ENCODE results near the gene KLC4. TPM values are rescaled to one million over a fixed set of nuclear protein-coding genes. Genes with fewer than 3 reads are reported as not detected.
"Not testable (repeated sequence)": the region's sequence is repeated elsewhere in the genome, so short reads cannot be mapped to it uniquely, and the experiment has no call there.

The KLC4 gene
- total RNA-seq, 2 experiments from 2014 or later: 19.3 to 20.3 TPM

- POLR2A ChIA-PET: no interaction called here
- peak overlapping the region; percentile 35 for H3K27ac Mint-ChIP-seq
- no peak for DNase-seq
- CTCF ChIA-PET: interaction anchor here (0.6 kb wide), 1 partner anchor 23 kb away, joined by 5 read pairs; no protein-coding TSS in a partner anchor
- no peak overlapping the region for H3K4me3 Mint-ChIP-seq
- peaks cover 40% of the 10 kb centered on the region for H3K36me3 Mint-ChIP-seq (ENCODE audit: low read depth)
- no peaks in the 10 kb centered on the region for H3K9me3 Mint-ChIP-seq
- H3K4me1 Mint-ChIP-seq: no peaks in the 10 kb centered on the region
- H3K27me3 Mint-ChIP-seq: no peaks in the 10 kb centered on the region
These were observed 20.7 kb upstream of the KLC4 start for GRCh38 chr6:43038727-43039126.

- Mint-ChIP-seq H3K27ac (no peak overlapping the region), H3K9me3 (no peaks in the 10 kb centered on the region), H3K36me3 (ENCODE audit: low read depth) (peaks cover 32% of the 10 kb centered on the region), H3K4me1 (no peaks in the 10 kb centered on the region), H3K27me3 (no peaks in the 10 kb centered on the region), H3K4me3 (no peak overlapping the region)
- ChIA-PET POLR2A (interaction anchor here (0.9 to 1.0 kb wide), 2 partner anchors 9 to 13 kb away, joined by 3 read pairs; partner anchors contain the start of gene CUL7), CTCF (no interaction called here)
- no peak for DNase-seq
These were observed 18.7 kb upstream of the KLC4 start for GRCh38 chr6:43040542-43041257.

GRCh38 chr6:43041475-43041874 is 18.0 kb upstream of the KLC4 start:
- H3K4me3 Mint-ChIP-seq, CTCF ChIA-PET, H3K27ac Mint-ChIP-seq, H3K4me1 Mint-ChIP-seq, H3K9me3 Mint-ChIP-seq, H3K27me3 Mint-ChIP-seq, DNase-seq, POLR2A ChIA-PET: not testable (repeated sequence)
- peaks cover 37% of the 10 kb centered on the region for H3K36me3 Mint-ChIP-seq (ENCODE audit: low read depth)

GRCh38 chr6:43043310-43043709 is 16.1 kb upstream of the KLC4 start:
- Mint-ChIP-seq H3K4me3 (no peak overlapping the region), H3K9me3 (no peaks in the 10 kb centered on the region), H3K36me3 (ENCODE audit: low read depth) (peaks cover 30% of the 10 kb centered on the region), H3K27me3 (no peaks in the 10 kb centered on the region), H3K4me1 (no peaks in the 10 kb centered on the region), H3K27ac (no peak overlapping the region)
- ChIA-PET CTCF (no interaction called here), POLR2A (interaction anchor here (0.8 kb wide), 1 partner anchor 10 kb away, joined by 4 read pairs; the partner anchor contains the start of gene CUL7)
- no peak for DNase-seq

GRCh38 chr6:43045371-43045930 is 14.0 kb upstream of the KLC4 start:
- Mint-ChIP-seq H3K4me1 (peaks cover 3% of the 10 kb centered on the region), H3K4me3 (no peak overlapping the region), H3K36me3 (ENCODE audit: low read depth) (peaks cover 30% of the 10 kb centered on the region), H3K27me3 (no peaks in the 10 kb centered on the region), H3K9me3 (no peaks in the 10 kb centered on the region), H3K27ac (no peak overlapping the region)
- no peak for DNase-seq
- ChIA-PET CTCF (no interaction called here), POLR2A (interaction anchor here (0.8 to 1.2 kb wide), 4 partner anchors 8 to 31 kb away, joined by 3 read pairs; partner anchors contain the start of genes CUL7 and KLHDC3)

GRCh38 chr6:43047998-43048397 is 11.4 kb upstream of the KLC4 start:
- POLR2A ChIA-PET: no interaction called here
- Mint-ChIP-seq H3K9me3 (no peaks in the 10 kb centered on the region), H3K4me3 (no peak overlapping the region), H3K36me3 (ENCODE audit: low read depth) (peaks cover 38% of the 10 kb centered on the region), H3K27me3 (no peaks in the 10 kb centered on the region), H3K4me1 (peaks cover 25% of the 10 kb centered on the region), H3K27ac (no peak overlapping the region)
- CTCF ChIA-PET: interaction anchor here (1.1 kb wide), 1 partner anchor 34 kb away, joined by 4 read pairs; the partner anchor contains the start of genes KLHDC3 and MEA1
- no peak for DNase-seq

GRCh38 chr6:43050981-43051380 is 8.4 kb upstream of the KLC4 start:
- ChIA-PET CTCF (no interaction called here), POLR2A (interaction anchor here (2.5 to 4.4 kb wide), 2 partner anchors 8 to 30 kb away, joined by 15 to 27 read pairs; partner anchors contain the start of genes KLC4, MRPL2 and RRP36)
- H3K4me1 Mint-ChIP-seq: peaks cover 37% of the 10 kb centered on the region
- H3K36me3 Mint-ChIP-seq (ENCODE audit: low read depth): peaks cover 49% of the 10 kb centered on the region
- no peaks in the 10 kb centered on the region for H3K9me3 Mint-ChIP-seq
- no peaks in the 10 kb centered on the region for H3K27me3 Mint-ChIP-seq
- no peak overlapping the region for H3K4me3 Mint-ChIP-seq
- no peak for DNase-seq
- peak overlapping the region; percentile 26 for H3K27ac Mint-ChIP-seq

GRCh38 chr6:43052225-43052841 is 7.1 kb upstream of the KLC4 start:
- H3K9me3 Mint-ChIP-seq: no peaks in the 10 kb centered on the region
- H3K4me1 Mint-ChIP-seq: peaks cover 41% of the 10 kb centered on the region
- ChIA-PET POLR2A (interaction anchor here (1.4 to 4.4 kb wide), 4 partner anchors 11 to 122 kb away, joined by 4 to 27 read pairs (median 8); partner anchors contain the start of genes PEX6 and RRP36), CTCF (interaction anchor here (1.2 kb wide), 1 partner anchor 18 kb away, joined by 4 read pairs; no protein-coding TSS in a partner anchor)
- H3K4me3 Mint-ChIP-seq: peak overlapping the region; percentile 96
- DNase-seq: no peak
- peak overlapping the region; percentile 93 for H3K27ac Mint-ChIP-seq
- H3K27me3 Mint-ChIP-seq: no peaks in the 10 kb centered on the region
- peaks cover 49% of the 10 kb centered on the region for H3K36me3 Mint-ChIP-seq (ENCODE audit: low read depth)

- peak overlapping the region; percentile 96 for H3K4me3 Mint-ChIP-seq
- no peak for DNase-seq
- POLR2A ChIA-PET: interaction anchor here (0.6 to 4.4 kb wide), 17 partner anchors 8 to 331 kb away, joined by 3 to 27 read pairs (median 4); partner anchors contain the start of genes KLHDC3, MEA1, PEX6 and RPL7L1
- CTCF ChIA-PET: interaction anchor here (1.0 to 2.0 kb wide), 6 partner anchors 19 to 124 kb away, joined by 3 to 7 read pairs (median 4); partner anchors contain the start of genes CNPY3 and KLHDC3
- peak overlapping the region; percentile 93 for H3K27ac Mint-ChIP-seq
- H3K27me3 Mint-ChIP-seq: no peaks in the 10 kb centered on the region
- no peaks in the 10 kb centered on the region for H3K9me3 Mint-ChIP-seq
- peaks cover 55% of the 10 kb centered on the region for H3K36me3 Mint-ChIP-seq (ENCODE audit: low read depth)
- H3K4me1 Mint-ChIP-seq: peaks cover 47% of the 10 kb centered on the region
These were observed 6.4 kb upstream of the KLC4 start for GRCh38 chr6:43052842-43053544.

- Mint-ChIP-seq H3K4me3 (peak within 1 kb of the TSS; percentile 96), H3K36me3 (ENCODE audit: low read depth) (peaks cover 52% of the 10 kb centered on the region), H3K4me1 (peaks cover 54% of the 10 kb centered on the region), H3K27me3 (no peaks in the 10 kb centered on the region), H3K27ac (peak within 1 kb of the TSS; percentile 93), H3K9me3 (no peaks in the 10 kb centered on the region)
- ChIA-PET POLR2A (interaction anchor here (0.6 to 4.4 kb wide), 25 partner anchors 9 to 490 kb away, joined by 3 to 27 read pairs (median 3); partner anchors contain the start of genes CNPY3, DNPH1, KLHDC3 and MEA1), CTCF (interaction anchor here (0.6 to 2.0 kb wide), 8 partner anchors 21 to 345 kb away, joined by 3 to 7 read pairs (median 4); partner anchors contain the start of genes CNPY3 and KLHDC3)
- peak; percentile 95 for DNase-seq
These were observed 5.8 kb upstream of the KLC4 start, which contains the start of gene CUL7 for GRCh38 chr6:43053545-43054205. Gene CUL7 (minus strand): TSS chr6:43053851. CDS start chr6:43052788, 1,063 bp downstream.

GRCh38 chr6:43054206-43054943 is 5.1 kb upstream of the KLC4 start:
- Mint-ChIP-seq H3K4me1 (peaks cover 59% of the 10 kb centered on the region), H3K4me3 (peak overlapping the region; percentile 96), H3K9me3 (no peaks in the 10 kb centered on the region), H3K27me3 (no peaks in the 10 kb centered on the region), H3K27ac (peak overlapping the region; percentile 93), H3K36me3 (ENCODE audit: low read depth) (peaks cover 52% of the 10 kb centered on the region)
- POLR2A ChIA-PET: interaction anchor here (0.6 to 4.4 kb wide), 23 partner anchors 9 to 491 kb away, joined by 3 to 27 read pairs (median 4); partner anchors contain the start of genes CNPY3, DNPH1, KLHDC3 and MEA1
- CTCF ChIA-PET: interaction anchor here (0.5 to 2.0 kb wide), 10 partner anchors 20 to 344 kb away, joined by 3 to 7 read pairs (median 4); partner anchors contain the start of genes CNPY3, KLHDC3 and RPL7L1
- DNase-seq: no peak

All from activated CD4-positive, alpha-beta memory T cell treated with anti-CD3 and anti-CD28 coated beads, Interleukin-2, amount 10 ng/mL, durations not matched to agents 7 days and 5 days (primary cell).